ENCODE data around the gene COL16A1.

The COL16A1 gene

DNA sequence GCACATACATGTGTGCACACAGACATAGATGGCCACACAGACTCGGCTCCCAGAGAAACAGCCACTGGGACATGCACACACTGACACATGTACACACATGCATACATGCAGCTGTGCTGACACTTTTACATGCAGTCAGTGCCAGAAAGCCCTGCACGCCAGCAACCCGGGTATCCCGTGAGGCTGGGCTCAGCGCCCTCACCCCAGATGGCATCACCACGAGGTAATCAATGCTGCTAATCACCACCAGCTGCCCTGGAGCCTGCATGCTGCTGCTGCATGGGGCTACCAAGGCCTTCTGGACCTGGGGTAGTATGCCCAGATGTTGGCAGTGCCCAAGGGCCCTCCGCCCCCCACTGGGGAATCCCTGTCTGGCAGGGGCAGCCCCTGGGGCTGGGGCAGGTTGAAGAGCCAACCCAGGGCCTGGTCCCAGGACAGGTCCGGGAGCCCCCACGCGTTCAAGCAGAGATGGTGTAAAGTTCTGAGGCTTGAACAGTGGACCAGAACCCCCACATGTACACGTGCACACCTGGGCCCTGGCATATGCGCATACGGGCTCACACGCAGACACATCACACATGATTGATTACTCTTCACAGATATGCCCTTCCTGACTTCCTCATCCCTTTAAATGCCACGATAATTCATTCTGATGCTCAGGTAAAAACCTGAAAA lies 2.7 kb upstream of the COL16A1 start:
- no peak for DNase-seq (ENCODE audit: low spot score)

DNA sequence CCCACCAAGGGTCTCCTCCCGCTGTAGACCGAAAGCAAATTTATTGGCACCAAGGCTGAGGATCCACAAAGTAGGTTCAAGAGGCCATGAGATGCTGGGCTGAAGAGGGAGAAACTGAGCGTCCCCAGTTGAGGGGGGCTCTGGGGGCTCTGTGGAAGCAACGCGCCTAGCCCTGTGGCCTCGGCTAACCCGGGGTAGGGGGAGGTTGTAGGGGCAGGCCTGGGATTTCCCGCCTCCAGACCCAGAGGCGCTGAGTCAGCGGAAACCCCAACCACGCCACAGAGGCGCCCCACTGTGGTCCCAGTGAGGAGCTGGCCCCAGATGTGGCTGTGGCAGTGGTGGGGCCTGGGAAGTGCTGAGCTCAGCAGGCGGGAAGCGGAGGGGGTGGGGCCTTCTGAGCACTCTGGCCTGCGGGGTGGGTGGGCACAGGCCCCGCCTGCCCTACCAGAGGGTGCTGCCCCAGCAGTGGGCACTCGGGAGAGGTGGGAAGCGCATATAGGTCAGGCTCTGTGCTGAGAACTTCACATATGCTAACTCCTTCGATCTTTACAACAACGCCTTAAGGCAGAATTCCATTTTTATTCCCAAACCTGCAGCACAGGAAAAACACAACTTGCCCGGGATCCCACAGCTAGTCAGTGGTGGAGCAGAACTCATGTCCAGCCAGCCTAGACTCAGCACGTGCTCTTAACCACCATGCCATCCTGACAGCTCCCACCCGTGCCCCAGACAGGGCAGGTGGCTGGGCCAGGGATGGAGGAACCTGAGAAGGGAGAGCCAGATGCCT lies 1.5 kb upstream of the COL16A1 start:
- peak; percentile 30 for DNase-seq (ENCODE audit: low spot score)

DNA sequence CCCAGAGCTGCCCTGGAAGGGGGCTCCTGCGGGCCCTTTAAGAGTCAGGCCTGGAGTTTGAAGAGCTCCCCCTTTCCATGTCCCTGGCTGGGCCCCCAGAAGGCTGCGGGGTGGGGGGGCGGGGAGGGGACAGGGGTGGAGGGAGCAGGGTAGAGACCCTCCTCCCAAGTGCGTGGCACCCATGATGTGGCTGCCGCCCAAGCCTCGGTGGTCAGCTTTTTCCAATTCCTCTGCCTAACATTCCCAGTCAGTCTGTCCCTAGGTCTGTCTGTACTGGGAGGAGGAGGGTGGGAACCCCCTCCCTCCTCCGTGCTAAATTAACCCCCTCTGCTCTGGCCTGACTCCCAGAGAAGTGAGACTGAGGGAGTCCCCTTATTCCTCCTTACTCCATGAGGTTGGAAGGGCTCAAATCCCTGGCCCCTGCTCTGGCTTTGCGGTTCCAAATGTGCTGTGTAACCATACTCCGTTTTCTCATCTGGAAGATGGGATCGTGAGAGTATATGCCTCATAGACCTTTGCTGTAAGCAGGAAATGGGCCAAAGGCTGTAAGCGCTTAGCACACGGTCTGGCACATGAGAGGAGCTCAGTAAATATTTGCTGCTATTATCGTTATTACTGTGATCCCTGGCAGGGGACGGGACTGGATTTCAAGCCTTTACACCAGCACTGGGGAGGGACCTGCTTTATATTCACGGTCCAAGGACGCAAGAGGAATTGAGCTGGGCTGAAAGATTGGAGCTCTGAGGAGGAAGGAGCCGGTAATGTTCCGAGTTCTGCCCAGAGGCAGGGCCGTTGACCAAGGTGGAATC lies 658 bp upstream of the COL16A1 start:
- DNase-seq (ENCODE audit: low spot score): peak; percentile 33

DNA sequence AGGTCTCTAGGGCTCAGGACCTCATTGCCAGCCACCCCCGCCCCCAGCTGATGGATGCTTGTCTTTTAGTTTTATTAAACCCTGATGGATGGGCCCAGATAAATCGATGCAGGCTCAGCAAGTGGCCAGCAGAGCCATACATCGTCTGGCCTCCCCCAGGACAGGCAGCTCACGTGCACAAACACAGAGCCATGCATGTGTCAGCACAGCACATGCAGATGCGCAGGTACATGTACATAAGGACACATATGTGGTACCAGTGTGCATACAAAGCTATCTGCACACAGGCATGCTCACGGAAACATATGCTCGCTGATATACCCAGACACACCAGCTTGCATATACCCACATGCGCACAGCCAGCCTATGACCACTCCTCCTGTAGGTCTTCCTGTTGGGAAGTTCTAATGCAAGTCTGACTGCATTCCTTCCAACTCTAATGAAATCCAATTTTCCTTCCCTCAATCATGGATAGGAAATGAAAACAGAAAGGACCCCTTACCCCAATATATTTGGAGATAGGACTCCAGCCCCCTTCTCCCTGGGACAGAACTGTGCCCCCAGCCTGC lies 897 bp downstream of the COL16A1 start:
- DNase-seq (ENCODE audit: low spot score): no peak

DNA sequence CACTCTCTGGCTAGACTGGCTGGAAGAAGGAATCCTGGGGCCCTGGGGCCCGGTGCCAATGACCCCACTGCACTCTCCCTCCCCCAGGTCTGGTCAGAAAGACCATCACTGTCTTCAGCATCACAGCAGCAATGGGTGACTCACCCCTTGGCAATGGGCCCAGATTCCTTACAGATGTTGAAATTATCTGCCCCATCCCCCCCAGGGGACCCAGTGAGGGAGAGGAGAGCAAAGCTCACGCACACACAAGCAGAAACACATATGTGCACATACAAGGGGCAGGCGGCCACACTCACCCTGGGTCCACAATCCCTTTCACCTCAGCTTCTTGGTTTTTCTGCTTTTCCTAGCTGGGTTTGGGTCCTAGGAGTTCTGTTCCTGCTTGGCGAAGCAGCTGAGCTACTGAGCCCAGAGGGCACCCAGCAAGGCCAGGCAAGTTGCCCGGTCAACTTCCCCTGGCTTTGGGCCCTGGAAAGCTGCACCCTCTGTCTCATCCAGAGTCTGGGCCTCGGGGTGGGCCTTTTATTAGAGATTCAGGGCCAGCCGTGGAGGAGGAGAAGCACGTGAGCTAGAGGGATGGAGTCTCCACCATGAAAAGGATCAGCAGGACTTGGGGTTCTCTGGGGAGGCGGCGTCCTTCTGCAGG lies 2.6 kb downstream of the COL16A1 start:
- peak; percentile 94 for DNase-seq (ENCODE audit: low spot score)

DNA sequence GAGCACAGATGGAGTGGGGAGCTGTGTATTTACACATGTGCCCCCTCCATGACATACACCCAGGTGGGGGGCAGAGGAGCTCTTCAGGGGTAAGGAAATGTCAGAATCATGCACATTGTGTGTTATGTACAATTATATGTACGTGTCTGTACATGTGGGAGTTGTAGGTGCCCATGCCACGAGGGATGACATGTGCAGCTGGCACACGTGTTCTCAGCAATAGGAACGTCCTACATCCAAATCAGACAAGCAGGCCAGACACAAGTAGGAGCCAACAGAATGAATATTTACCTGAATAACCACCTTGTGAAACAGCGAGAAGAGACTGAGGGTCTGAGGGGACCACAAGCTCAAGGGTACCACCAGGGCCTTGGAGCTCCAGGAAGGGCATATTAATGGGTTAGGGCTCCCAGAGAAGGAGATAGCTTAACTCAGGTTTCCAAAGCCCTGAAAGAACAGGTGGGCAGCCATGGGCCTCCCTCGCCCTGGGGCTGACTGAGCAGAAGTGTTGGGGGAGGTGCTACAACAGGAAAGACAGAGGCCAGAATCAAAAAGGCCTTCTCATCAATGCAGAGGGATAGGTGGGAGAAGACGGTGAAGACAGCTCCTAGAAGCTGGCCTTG lies 3.2 kb downstream of the COL16A1 start:
- no peak for DNase-seq (ENCODE audit: low spot score)

DNA sequence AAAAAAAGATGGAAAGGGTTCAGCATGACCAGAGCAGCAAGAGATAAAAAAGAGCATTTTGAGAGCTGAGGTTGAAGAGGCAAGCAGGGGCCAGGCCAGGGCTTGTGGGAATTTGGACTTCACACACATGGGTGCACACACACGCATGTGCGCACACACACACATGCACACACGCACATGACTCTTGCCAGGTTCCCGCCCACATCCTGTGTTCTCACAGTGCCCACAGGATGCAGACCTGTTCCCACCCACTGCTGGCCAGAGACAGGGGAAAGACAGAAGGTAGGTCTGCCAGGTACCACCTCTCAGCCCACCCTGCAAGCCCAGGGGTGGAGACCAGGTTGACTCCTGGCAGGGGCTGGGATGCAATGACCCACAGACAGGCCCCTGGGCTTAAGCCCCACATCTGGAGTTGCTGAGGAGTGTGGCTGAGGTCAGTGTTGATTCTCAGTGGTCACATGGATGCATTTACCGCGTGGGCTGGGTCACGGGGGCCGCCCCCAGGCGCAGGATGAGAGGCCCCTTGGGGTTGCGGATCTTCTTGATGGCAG lies 4.4 kb downstream of the COL16A1 start:
- no peak for DNase-seq (ENCODE audit: low spot score)

DNA sequence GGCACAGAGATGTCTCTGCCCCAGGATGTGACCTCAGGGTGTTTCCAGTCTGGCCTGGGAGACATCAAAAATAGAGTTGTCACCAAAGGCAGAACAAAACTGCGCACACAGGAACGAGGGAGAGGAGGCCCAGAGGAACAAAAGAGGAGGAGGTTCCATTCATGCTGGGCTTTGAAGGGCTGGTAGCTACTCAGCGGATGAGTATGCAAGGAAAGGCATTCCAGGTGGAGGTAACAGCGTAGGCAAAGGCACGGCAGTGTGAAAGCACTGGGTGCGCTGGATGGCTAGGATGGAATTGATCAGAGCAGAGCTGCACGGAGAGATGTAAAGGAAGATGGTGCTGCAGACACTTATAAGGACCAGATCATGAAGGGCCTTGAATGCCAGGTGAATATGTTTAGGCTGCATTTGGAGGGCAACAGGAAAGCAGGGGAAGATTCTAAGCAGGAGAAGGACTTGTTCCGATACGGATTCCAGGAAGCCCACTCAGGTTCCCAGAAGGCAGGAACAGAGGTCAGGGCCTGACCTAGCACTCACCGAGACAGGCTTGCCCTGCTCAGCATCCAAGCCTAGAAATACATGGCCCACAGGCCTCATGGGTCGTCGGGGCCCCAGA lies 6.3 kb downstream of the COL16A1 start:
- no peak for DNase-seq (ENCODE audit: low spot score)

DNA sequence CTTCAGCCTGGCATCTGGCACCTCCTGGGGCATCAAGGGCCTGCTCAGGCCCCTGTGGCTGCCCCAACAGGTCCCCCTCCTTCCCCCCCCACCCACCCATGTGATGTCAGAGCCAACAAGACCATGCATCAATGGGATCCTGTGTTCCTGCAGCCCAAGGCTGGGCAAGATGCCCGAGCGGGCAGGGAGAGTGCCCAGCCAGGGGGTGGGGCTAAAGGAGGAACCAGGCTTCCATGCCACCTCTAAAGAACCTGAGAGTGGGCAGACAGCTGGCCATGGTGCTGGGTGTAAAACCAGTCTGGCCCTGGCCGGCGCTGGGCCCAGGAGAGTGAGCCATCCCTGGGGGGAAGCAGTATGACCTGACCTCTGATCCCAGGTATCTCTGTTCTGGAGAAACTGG lies 7.6 kb downstream of the COL16A1 start:
- peak; percentile 42 for DNase-seq (ENCODE audit: low spot score)

DNA sequence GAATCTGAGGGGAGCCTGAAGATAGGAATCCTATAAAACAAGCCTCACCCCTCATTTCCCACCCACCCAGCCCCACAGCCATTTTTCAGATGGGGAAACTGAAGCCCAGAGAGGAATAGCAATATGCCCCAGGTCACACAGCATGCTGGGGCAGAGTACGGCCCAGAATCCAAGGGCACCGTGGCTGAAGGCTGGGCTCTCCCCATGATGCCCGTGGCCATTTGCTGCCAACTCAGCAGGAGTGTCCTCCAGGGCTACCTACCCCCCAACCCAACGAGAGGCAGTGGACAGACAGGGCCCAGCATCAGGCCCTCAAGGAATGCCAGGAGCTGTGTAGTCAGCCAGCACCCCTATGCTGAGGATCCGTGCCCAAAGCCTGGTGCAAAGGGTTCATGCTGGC lies 8.5 kb downstream of the COL16A1 start:
- DNase-seq (ENCODE audit: low spot score): no peak

DNA sequence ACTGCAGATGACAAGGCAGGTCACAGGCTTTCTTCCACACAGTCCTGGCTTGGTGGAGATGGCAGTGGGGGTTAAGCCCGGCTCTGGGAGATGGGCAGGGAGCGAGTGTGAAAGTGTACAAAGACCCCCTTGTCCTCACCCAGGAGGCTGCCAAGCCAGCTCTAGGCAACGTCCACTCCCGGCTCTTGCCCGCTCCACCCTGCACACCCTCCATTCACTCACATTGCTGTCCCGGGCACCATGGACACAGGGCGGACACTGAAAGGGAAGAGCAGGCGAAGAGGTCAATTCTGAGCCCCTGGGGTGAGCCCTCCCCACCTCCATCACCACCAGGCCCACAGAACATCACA lies 8.9 kb downstream of the COL16A1 start:
- DNase-seq (ENCODE audit: low spot score): no peak

DNA sequence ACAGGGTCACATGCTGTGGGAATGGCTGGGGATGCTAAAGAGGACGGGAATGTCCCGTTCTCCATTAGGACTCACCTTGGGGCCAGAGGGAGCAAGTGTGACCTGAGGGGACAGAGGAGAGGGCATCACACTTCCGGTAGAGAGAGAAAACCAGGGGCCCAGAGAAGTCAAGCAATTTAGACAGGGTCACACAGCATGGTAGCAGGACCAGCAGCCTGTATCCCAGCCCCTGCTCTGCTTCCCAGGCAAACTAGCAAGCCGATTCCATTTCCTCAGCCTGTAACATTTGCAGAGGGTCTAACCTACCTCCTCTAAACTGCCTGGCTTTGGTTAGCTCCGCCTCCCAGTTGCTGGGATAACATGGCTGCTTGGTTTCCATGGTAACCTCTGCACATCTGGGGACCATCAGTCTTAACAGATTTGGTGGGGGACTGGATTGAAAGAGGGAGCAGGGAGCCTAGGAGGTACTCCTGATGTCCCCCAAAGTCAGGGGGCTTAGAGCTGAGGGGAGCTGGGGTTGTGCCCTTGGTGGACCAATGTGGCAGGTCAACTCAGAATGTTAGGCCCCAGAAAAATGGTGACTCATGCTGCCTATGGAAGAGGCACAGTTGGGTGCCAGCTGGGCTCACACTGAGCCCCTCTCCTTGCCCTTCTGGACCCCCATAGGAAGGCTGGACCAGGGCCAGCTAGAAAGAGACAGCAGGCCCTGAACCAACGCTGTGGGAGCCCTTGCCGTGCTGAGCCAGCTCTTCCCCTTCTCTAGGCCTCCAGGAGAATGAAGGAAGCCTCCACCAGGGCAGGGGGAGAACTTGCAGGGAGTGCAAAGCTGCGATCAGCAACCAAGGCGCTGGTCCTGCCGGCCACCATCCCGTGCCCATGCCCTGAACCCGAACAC lies 9.5 kb downstream of the COL16A1 start:
- no peak for DNase-seq (ENCODE audit: low spot score)

DNA sequence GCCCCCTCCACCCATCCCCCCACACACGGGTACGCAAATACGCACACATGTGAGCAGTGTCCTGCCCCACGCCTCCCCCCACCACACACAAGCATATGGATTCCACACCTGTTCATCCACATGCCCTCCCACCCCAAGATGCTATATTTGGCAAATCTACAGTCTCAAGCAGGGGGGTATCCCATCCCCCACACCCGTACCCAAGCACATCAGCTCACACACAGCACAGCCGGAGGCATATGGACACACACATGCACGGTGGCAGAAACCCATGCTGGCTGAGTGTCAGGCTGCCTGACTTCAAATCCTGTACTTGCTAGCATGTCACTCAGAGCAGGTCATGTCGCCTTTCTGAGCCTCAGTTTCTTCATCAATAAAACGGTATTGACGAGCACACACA lies 10.6 kb downstream of the COL16A1 start:
- DNase-seq (ENCODE audit: low spot score): no peak

DNA sequence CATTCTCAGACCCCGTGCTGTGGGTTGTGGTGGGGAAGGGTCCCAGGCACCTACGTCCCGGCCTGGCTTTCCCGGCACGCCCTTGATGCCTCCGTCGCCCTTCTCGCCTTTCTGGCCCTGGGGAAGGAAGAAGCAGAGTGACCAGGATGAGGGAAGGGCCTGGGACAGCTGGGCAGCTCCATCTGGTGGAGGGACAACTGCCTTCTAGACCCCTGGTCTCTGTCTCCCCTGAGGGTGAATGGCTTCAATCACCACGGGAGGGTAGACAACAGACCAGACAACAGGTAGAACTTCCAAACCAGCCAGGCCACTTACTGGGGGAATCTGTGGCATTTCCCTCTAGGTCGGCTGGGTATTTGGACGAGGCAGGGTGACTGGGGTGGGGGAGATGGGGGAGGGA lies 11.9 kb downstream of the COL16A1 start:
- DNase-seq (ENCODE audit: low spot score): no peak

DNA sequence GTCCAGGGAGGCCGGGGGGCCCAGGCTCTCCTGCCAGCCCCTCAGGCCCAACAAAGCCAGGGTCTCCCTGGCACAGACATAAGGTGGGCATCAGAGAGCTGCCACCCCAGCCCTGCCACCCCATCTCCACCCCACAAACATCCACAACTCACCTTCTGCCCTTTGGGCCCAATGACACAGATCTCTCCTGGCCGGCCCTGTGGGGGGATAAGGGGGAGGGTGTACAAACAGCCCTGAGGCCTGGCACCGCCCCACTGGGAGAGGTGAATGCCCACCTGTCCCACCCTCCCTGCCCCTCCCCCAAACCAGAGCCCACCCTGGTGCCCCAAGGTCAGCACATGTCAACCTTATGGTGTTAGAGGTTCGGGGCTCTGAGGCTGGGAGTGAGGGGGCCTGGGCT lies 12.4 kb downstream of the COL16A1 start:
- DNase-seq (ENCODE audit: low spot score): no peak

DNA sequence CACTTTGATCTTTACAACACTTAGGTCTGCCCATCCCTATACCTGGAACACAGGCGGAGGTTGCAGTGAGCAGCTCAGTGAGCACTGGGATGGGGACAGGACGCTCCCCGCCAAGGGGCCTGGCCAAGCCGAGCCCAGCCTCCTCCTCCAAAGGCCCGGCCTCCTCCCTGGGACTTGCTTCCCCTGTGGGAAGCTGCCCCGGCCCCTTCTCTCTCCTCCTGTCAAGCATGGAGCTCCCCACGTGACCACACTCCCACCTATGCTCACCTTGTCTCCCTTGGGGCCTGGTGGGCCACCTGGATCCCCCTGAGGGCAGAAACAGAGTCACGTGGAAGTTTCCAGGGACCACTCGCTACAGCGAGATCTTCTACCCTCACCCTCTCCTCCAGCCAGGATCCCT lies 12.9 kb downstream of the COL16A1 start:
- no peak for DNase-seq (ENCODE audit: low spot score)

DNA sequence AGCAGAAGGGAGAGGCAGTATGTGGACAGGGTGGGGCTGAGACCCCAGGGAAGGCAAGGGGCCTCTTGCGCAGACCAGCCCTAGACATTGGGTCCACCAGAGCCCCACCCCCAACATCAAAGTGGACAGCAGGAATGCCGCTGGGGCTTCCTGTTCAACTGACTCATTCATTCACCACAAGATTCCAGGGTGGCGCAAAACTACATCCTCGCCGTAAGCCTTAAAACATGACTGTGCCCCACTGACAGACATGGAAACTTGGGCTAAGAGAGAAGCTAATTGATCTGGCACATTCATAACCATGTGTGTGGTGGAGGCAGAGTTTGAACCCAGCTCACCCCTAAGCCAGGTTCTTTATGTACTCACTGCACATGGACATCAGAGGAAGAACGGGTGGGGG lies 14.0 kb downstream of the COL16A1 start:
- DNase-seq (ENCODE audit: low spot score): peak; percentile 81

DNA sequence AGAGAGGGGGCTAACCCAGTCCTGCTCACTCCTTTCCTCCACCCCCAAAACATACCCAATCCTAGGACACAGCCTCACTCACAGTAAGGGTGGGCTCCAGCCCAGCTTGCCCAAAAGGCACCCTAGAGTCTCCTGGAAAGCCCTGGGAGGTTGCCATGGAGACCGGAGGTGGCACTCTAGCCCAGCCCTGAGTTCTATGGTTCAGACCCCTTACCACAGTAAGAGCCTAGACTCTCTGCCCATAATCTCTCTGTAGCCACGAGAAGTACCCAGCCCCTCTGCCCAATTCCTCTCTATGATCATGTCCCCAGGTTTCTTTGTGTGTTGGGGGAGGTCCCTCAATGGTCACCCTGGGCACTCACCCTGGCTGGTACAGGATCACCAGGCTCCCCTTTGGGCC lies 14.4 kb downstream of the COL16A1 start:
- no peak for DNase-seq (ENCODE audit: low spot score)

DNA sequence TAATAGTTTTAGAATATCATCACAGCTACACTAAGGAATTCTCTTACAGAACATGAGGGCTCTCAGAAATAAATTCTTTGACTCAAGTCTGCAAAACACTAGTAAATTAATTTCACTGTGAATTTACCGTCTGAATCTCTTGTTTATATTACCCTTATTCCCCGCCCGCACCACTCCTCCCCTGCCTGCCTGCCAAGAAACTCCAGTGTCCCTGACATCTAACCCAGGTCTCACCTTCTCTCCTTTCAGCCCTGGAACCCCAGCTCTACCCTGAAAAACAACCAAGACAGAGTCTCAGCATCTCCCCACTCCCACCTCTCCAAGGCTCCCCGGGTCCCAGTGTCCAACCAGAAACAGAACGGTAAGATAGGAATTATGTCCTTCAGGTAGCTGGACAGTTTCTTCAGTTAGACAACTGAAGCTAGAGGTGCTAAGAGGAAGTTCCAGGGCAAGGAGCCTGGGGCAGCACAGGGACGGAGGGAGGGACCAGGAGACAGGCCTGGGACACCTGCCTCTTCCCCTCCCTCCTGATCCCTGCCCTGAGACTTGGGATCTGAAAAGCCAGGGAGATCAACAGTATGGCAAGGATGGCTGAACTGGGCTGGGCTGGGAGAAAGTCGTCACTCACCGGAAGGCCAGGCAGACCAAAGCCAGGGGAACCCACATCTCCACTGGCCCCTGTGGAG lies 15.4 kb downstream of the COL16A1 start:
- no peak for DNase-seq (ENCODE audit: low spot score)

All from kidney tubule cell (primary cell).